K562 (cell line): ENCODE measurements around the gene UBE2G2. TPM values are rescaled to one million over a fixed set of nuclear protein-coding genes. Genes with fewer than 3 reads are reported as not detected.

Experiments used
- ATAC-seq: fragments of 200-7000 bp; cut with Tn5 transposase; 3 replicates; pipeline ENCODE4 v1.9.1; 2020; ENCODE audit warnings: moderate library complexity
- BruUV-seq: library from RNA; stranded (reverse); fragments of 400-500 nt; replicated peaks from 2 replicates; lab custom pipeline; 2021; lab: Mats Ljungman, UMichigan
- CTCF ChIA-PET: fragments of 300-600 bp; formaldehyde crosslinking; extraction: SDS; loops from one replicate; lab custom pipeline; 2021; ENCODE audit warnings: low intra/inter-chr PET ratio; lab: Yijun Ruan, JAX
- POLR2A ChIA-PET: fragments of 300-600, 350-650 bp; sonication (Branson Sonifier 250); formaldehyde crosslinking; extraction: SDS; loops from one replicate; lab custom pipeline; 2021; ENCODE audit warnings: antibody characterized with exemption, inconsistent platforms; lab: Yijun Ruan, JAX
- DNase-seq, 4 experiments: peaks; one replicate each; pipeline versions ENCODE4 v3.0.0 to v3.0.0-alpha.2; 2011 to 2018; ENCODE audit warnings: low spot score in 3 of 4, mixed read lengths in 3 of 4; ENCODE audit errors: extremely low read depth in 1 of 4
- FAIRE-seq: peaks from 2 replicates; lab custom pipeline; 2011; peaks lifted over from hg19 to GRCh38; lab: Jason Lieb, UNC
- H2AFZ ChIP-seq: 2 replicates; pipeline ENCODE4 v1.6.0; 2011; ENCODE audit warnings: low read depth, low read length, control low read depth, inconsistent platforms
- H3K27ac ChIP-seq: fragments of 200-600 bp; 3 replicates; pipeline ENCODE4 v1.8.0; 2011; ENCODE audit warnings: low read depth, mild to moderate bottlenecking, control low read depth, inconsistent platforms, low read length, moderate library complexity, mixed read lengths; ENCODE audit errors: extremely low read depth
- H3K27me3 ChIP-seq, 2 experiments: fragments of 300-600 bp in 1 of 2; 2 replicates in 1 of 2; 3 replicates in 1 of 2; pipeline versions ENCODE4 v1.6.0 to v1.8.0; 2011; ENCODE audit warnings: inconsistent platforms in 2 of 2, low read length in 2 of 2, mild to moderate bottlenecking in 1 of 2, mixed read lengths in 1 of 2, moderate library complexity in 1 of 2; ENCODE audit not compliant: control insufficient read depth in 2 of 2, insufficient read depth in 2 of 2
- H3K36me3 ChIP-seq: fragments of 300-600 bp; 3 replicates; pipeline ENCODE4 v1.8.0; 2011; ENCODE audit warnings: mild to moderate bottlenecking, low read length, inconsistent platforms; ENCODE audit not compliant: control insufficient read depth, insufficient read depth
- H3K4me1 ChIP-seq, 2 experiments: fragments of 200-600 bp in 1 of 2; replicated peaks in 1 of 2; 2 replicates in 1 of 2; 3 replicates in 1 of 2; pipeline versions ENCODE4 v1.5.1 to v1.8.0; 2011; ENCODE audit warnings: inconsistent platforms in 2 of 2, low read length in 2 of 2, mild to moderate bottlenecking in 1 of 2, mixed read lengths in 1 of 2, moderate library complexity in 1 of 2; ENCODE audit not compliant: control insufficient read depth in 2 of 2, insufficient read depth in 2 of 2
- H3K4me2 ChIP-seq: 2 replicates; pipeline ENCODE4 v1.6.1; 2011; ENCODE audit warnings: low read length, control low read depth, inconsistent platforms, mixed read lengths; ENCODE audit not compliant: insufficient read depth
- H3K4me3 ChIP-seq: fragments of 200-600 bp; sonication (generic), shearing (Covaris generic); 2 replicates; pipeline ENCODE4 v1.5.1; 2016; ENCODE audit warnings: control low read depth, inconsistent platforms
- H3K79me2 ChIP-seq: fragments of 200-600 bp; 3 replicates; pipeline ENCODE4 v1.8.0; 2011; ENCODE audit warnings: low read length, inconsistent platforms; ENCODE audit not compliant: control insufficient read depth, insufficient read depth
- H3K9ac ChIP-seq, 2 experiments: 2 replicates each; pipeline versions ENCODE4 v1.6.0 to v1.6.1; 2011; ENCODE audit warnings: low read depth in 2 of 2, low read length in 2 of 2, control low read depth in 1 of 2, inconsistent platforms in 1 of 2, mild to moderate bottlenecking in 1 of 2, mixed read lengths in 1 of 2; ENCODE audit not compliant: insufficient read depth in 1 of 2
- H3K9me1 ChIP-seq: one replicate; pipeline ENCODE4 v1.6.0; 2011; ENCODE audit warnings: inconsistent platforms, mild to moderate bottlenecking, low read length, moderate library complexity; ENCODE audit not compliant: control insufficient read depth, insufficient read depth
- H3K9me3 ChIP-seq: replicated peaks from 2 replicates; pipeline ENCODE4 v1.5.1; 2011; ENCODE audit warnings: low read depth, low read length, inconsistent platforms; ENCODE audit not compliant: control insufficient read depth, insufficient read depth
- H4K20me1 ChIP-seq: replicated peaks from 2 replicates; pipeline ENCODE4 v1.6.1; 2011; ENCODE audit warnings: low read length, inconsistent platforms, mixed read lengths; ENCODE audit not compliant: control insufficient read depth, insufficient read depth
- AFF1 ChIP-seq, 2 experiments: fragments of 450-650 bp; IDR thresholded peaks; 2 replicates each; pipeline ENCODE4 v1.6.1; 2018; ENCODE audit warnings: mild to moderate bottlenecking in 2 of 2, low read depth in 1 of 2; ENCODE audit not compliant: partially characterized antibody in 2 of 2
- DIDO1 ChIP-seq: fragments of 450-650 bp; IDR thresholded peaks from 2 replicates; pipeline ENCODE4 v1.6.1; 2016; ENCODE audit warnings: low read depth, missing biosample characterization, missing genetic modification characterization
- ETS1 ChIP-seq: conservative IDR thresholded peaks from 2 replicates; pipeline ENCODE4 v1.6.1; 2011; ENCODE audit warnings: low read depth, mild to moderate bottlenecking, low read length; ENCODE audit not compliant: control insufficient read depth
- ZNF609 ChIP-seq: sonication (generic); formaldehyde crosslinking; IDR thresholded peaks from 2 replicates; pipeline ENCODE4 v1.8.1; 2023; ENCODE audit warnings: missing genetic modification reagents, mild to moderate bottlenecking, borderline replicate concordance
- WGBS: fragments of 100-300 bp; shearing (Covaris generic); methylation state at CpG from one replicate; pipeline ENCODE4 v1.1.6; 2016; ENCODE audit warnings: low coverage, mixed read lengths; ENCODE audit not compliant: insufficient coverage; ENCODE audit errors: missing lambda C conversion rate; 5-methylcytosine and 5-hydroxymethylcytosine counted together
- in situ Hi-C: fragments of 300-500 bp; cut with MboI; formaldehyde crosslinking; loops from 4 replicates; pipeline ENCODE4 v1.15.0; 2018; ENCODE audit warnings: inconsistent platforms, mixed read lengths
- intact Hi-C: fragments of 100-400 bp; cut with micrococcal nuclease; formaldehyde crosslinking; loops from 2 replicates; pipeline ENCODE4 v1.14.2; 2022
- polyA plus RNA-seq, 8 experiments: library from polyadenylated mRNA; depleted of rRNA in 4 of 8; stranded (reverse) in 5 of 8; unstranded in 3 of 8; fragments of >200 nt; fragmentation: Nextera tagmentation in 2 of 8; fragmentation: Illumina TruSeq in 1 of 8; extraction: Ambion mirVana in 2 of 8; extraction: Trizol in 1 of 8; gene quantifications; 2 replicates each; pipeline versions ENCODE4 v1.2.1 to v1.2.3, GENCODE V29; 2011 to 2014; ENCODE audit warnings: inconsistent platforms in 1 of 8, missing spikeins in 1 of 8
- total RNA-seq, 7 experiments: library from RNA; depleted of rRNA in 6 of 7; stranded (reverse); fragments of >200 nt in 6 of 7; fragmentation: Illumina TruSeq in 2 of 7; extraction: Trizol in 2 of 7; gene quantifications; 2 replicates each; pipeline versions ENCODE4 v1.2.1 to v1.2.3, GENCODE V29; 2011 to 2021; ENCODE audit warnings: low replicate concordance in 1 of 7
- TF ChIP-seq, protein P1 (sequence below): sonication (generic); formaldehyde crosslinking; IDR thresholded peaks from 2 replicates; pipeline ENCODE4 v1.8.0; 2022; ENCODE audit warnings: missing genetic modification reagents, mild to moderate bottlenecking, moderate library complexity, borderline replicate concordance

The UBE2G2 gene
- total and polyA plus RNA-seq, 9 of the 15 experiments (the other 6 are each of a cell fraction or from before 2014, with no cell fraction given): 47.5 to 225 (median 140) TPM

- TF ChIP-seq, protein P1, sequence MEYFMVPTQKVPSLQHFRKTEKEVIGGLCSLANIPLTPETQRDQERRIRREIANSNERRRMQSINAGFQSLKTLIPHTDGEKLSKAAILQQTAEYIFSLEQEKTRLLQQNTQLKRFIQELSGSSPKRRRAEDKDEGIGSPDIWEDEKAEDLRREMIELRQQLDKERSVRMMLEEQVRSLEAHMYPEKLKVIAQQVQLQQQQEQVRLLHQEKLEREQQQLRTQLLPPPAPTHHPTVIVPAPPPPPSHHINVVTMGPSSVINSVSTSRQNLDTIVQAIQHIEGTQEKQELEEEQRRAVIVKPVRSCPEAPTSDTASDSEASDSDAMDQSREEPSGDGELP (CRISPR knock-in tag): no peak
Measured at GRCh38 chr21:44736291-44737004, 65.2 kb downstream of the UBE2G2 start (continued).

DNA sequence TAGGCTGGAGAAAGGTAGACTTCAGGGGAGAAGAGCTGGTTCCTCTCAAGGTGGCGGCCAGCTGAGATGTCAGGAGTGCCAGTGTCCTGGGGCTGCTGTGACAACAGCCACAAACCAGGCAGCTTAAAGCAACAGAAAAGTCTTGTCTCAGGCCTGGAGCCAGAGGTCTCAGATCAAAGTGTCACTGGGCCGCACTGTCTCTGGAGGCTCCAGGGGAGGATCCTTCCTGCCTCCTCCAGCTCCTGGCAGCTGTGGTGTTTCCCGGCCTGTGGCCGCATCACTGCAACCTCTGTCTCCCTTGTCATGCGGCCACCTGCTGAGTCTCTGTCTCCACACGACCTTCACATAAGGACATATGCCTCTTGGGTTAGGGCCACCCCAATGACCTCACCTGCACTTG is 65.8 kb downstream of the UBE2G2 start:
- POLR2A ChIA-PET: interaction anchor here (0.6 kb wide), 1 partner anchor 13 kb away, joined by 3 read pairs; no protein-coding TSS in a partner anchor
- ATAC-seq: no peak
- TF ChIP-seq AFF1 (IDR thresholded peaks at IDR 0.05; ENCODE audit: low read depth in 1 of 2, partially characterized antibody in 2 of 2) (peak in 1 of 2 experiments; percentile 31), ZNF609 (no peak), DIDO1 (no peak), ETS1 (no peak)

More for the DNA sequence above, 65.8 kb downstream of the UBE2G2 start:
- CTCF ChIA-PET: no interaction called here
- FAIRE-seq (peak; percentile 6), DNase-seq (no peak)
- peaks cover 9% of the 10 kb centered on the region; the same call in 1 of the 2 replicates for H4K20me1 ChIP-seq
- intact Hi-C loops (no loop called here), in situ Hi-C loops (no loop called here)
- no TSS peak for BruUV-seq
- no peak overlapping the region for H3K9ac ChIP-seq
- H3K27me3 ChIP-seq: peaks cover 60% of the 10 kb centered on the region in 2 experiments
- no peak overlapping the region for H3K4me3 ChIP-seq
- no peak overlapping the region for H2AFZ ChIP-seq
- H3K9me3 ChIP-seq: no peaks in the 10 kb centered on the region
- no peaks in the 10 kb centered on the region for H3K79me2 ChIP-seq
- no peak overlapping the region for H3K27ac ChIP-seq
- H3K4me1 ChIP-seq: peaks cover 7 to 11% of the 10 kb centered on the region in 2 experiments; a peak in 4 of 5 replicates
- H3K4me2 ChIP-seq: no peak overlapping the region
- no peaks in the 10 kb centered on the region for H3K36me3 ChIP-seq
- WGBS: under 1% methylated on average over 6 of the region's 6 CpGs
- H3K9me1 ChIP-seq: no peaks in the 10 kb centered on the region
